Limb (tissue), 2 donors: ENCODE measurements around the gene LDAF1.
"Not testable (repeated sequence)": the region's sequence is repeated elsewhere in the genome, so short reads cannot be mapped to it uniquely, and the experiment has no call there.

ENCODE experiments used
- DNase-seq, 2 donors: peaks; one replicate each; pipeline ENCODE4 v3.0.0-alpha.2; 2016; ENCODE audit errors: extremely low spot score in 2 of 2

The LDAF1 gene

GRCh38 chr16:21195330-21195729 is 36.9 kb downstream of the LDAF1 start:
- not testable (repeated sequence) for DNase-seq

GRCh38 chr16:21197112-21197511 is 38.6 kb downstream of the LDAF1 start:
- no peak for DNase-seq

- no peak for DNase-seq
Observed at GRCh38 chr16:21197621-21198020, 39.1 kb downstream of the LDAF1 start.

GRCh38 chr16:21199607-21200218 is 41.2 kb downstream of the LDAF1 start:
- DNase-seq: no peak

- DNase-seq: no peak
Observed at GRCh38 chr16:21203155-21203797, 44.8 kb downstream of the LDAF1 start.

- no peak for DNase-seq
Observed at GRCh38 chr16:21205303-21205702, 46.8 kb downstream of the LDAF1 start.

- no peak for DNase-seq
Observed at GRCh38 chr16:21206550-21206949, 48.1 kb downstream of the LDAF1 start.

GRCh38 chr16:21208446-21209230 is 50.2 kb downstream of the LDAF1 start:
- DNase-seq: no peak

GRCh38 chr16:21211486-21211885 is 53.0 kb downstream of the LDAF1 start, which contains the start of gene ZP2:
ZP2 (minus strand) TSS chr16:21211574; CDS start chr16:21211547, 27 bp downstream.
- no peak for DNase-seq

GRCh38 chr16:21214086-21214485 is 55.6 kb downstream of the LDAF1 start:
- no peak for DNase-seq

GRCh38 chr16:21217121-21217520 is 58.6 kb downstream of the LDAF1 start:
- no peak for DNase-seq

- no peak for DNase-seq
Observed at GRCh38 chr16:21218153-21218552, 59.7 kb downstream of the LDAF1 start.

GRCh38 chr16:21219551-21219950 is 61.1 kb downstream of the LDAF1 start:
- no peak for DNase-seq

- no peak for DNase-seq
Observed at GRCh38 chr16:21222495-21223337, 64.2 kb downstream of the LDAF1 start.

- DNase-seq: no peak
Observed at GRCh38 chr16:21223787-21224186, 65.3 kb downstream of the LDAF1 start.

- DNase-seq: no peak
Observed at GRCh38 chr16:21224800-21225199, 66.3 kb downstream of the LDAF1 start.

GRCh38 chr16:21226749-21227148 is 68.3 kb downstream of the LDAF1 start:
- no peak for DNase-seq

- DNase-seq: no peak
Observed at GRCh38 chr16:21227866-21228265, 69.4 kb downstream of the LDAF1 start.

- DNase-seq: no peak
Observed at GRCh38 chr16:21228361-21228872, 69.9 kb downstream of the LDAF1 start.
